Stomach (tissue), 4 donors: ENCODE measurements around the gene PRR5L.

Source experiments
- EP300 ChIP-seq: sonication (generic); formaldehyde crosslinking; IDR thresholded peaks from one replicate; pipeline ENCODE4 v1.6.1; 2017; ENCODE audit warnings: antibody characterized with exemption
- POLR2AphosphoS5 ChIP-seq, 3 donors: sonication (generic); formaldehyde crosslinking; IDR thresholded peaks; one replicate each; pipeline ENCODE4 v1.6.1; 2016; ENCODE audit warnings: antibody characterized with exemption in 3 of 3
- TF ChIP-seq, protein P1 (sequence below), 7 experiments: fragments of 450-650 bp in 4 of 7; fragments of 200-600 bp in 3 of 7; sonication (generic) in 3 of 7; IDR thresholded peaks; one replicate each; pipeline ENCODE4 v1.5.1; 2016 to 2019; ENCODE audit warnings: antibody characterized with exemption in 7 of 7, control low read depth in 2 of 7, mild to moderate bottlenecking in 1 of 7

DNA sequence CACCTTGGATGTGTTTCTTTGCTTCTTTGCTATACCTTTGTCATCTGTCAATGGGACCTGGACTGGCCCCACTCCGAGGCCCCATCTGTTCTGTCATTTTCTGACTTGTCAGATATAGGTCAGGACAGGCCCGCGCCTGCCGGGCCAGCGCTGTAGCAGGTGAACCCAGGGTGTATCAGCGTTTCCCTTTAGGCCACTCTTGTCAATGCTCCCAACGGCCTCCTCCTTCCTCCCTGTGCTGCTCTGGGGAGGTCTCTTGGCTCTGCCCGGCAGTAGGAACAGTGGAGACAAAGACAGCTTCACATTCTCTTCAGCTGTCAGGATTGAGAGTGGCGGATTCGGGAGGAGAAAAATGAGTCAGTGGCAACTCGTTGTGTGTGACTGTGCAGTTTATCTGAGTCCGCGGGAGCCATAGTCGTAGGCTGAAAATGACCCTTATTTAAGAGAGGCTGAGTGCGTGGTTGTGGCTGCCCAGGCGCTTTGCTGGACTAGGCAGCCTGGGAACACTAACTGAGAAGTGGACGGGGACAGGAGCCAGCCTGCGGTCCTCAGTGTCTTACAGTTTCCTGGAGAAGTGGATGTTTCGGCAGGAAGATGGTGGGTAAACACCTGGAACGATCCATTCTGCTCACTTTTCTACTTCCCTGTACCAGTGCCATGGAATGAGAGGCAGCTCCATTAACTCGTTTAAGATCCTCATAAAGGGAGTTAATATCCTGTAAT lies 102.3 kb downstream of the PRR5L start:
- TF ChIP-seq, protein P1, sequence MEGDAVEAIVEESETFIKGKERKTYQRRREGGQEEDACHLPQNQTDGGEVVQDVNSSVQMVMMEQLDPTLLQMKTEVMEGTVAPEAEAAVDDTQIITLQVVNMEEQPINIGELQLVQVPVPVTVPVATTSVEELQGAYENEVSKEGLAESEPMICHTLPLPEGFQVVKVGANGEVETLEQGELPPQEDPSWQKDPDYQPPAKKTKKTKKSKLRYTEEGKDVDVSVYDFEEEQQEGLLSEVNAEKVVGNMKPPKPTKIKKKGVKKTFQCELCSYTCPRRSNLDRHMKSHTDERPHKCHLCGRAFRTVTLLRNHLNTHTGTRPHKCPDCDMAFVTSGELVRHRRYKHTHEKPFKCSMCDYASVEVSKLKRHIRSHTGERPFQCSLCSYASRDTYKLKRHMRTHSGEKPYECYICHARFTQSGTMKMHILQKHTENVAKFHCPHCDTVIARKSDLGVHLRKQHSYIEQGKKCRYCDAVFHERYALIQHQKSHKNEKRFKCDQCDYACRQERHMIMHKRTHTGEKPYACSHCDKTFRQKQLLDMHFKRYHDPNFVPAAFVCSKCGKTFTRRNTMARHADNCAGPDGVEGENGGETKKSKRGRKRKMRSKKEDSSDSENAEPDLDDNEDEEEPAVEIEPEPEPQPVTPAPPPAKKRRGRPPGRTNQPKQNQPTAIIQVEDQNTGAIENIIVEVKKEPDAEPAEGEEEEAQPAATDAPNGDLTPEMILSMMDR (IDR thresholded peaks at IDR 0.05): no peak
- TF ChIP-seq EP300: no peak
- TF ChIP-seq POLR2AphosphoS5 (IDR thresholded peaks at IDR 0.05): no peak
